ENCODE measurements around the gene UBA1.

UBA1 gene

DNA sequence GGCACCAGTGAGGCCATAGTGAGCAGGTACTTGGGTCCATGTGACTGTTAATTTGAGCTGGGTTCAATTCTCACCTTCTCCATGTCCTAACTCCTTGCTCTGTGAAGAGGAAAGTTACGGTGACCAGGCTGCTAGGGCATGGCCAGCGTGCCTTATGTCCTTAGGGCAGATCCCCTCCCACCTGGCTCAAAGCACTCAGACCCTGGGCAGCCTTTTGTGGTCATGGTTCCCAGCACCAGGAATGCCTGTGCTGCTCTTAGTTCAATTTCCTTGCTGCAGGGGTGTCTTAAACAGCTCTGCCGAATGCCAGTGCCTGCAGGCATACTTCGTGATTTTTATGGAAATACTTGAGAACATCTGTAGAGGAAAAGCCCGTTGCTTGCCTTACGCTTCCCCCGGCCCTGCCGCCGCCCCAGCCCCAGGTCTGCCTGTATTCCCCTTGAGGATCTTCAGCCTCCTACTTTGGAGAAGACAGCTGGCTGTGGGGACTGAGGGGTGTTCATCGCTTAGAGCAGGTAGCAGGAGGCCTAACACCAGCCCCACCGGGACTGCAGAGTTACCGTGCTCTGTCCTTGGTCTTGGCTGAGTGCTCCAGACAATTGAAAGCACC is 21.8 kb downstream of the UBA1 start:
- no peak overlapping the region for H3K27ac ChIP-seq (ENCODE audit: low read depth, low read length)
- H3K4me3 ChIP-seq (ENCODE audit: low read depth, low read length) = no peak overlapping the region
- H3K9me3 ChIP-seq (ENCODE audit: control insufficient read depth, insufficient read depth, low read length) = no peaks in the 10 kb centered on the region
- H3K27me3 ChIP-seq (ENCODE audit: control insufficient read depth, insufficient read depth, low read length) = no peaks in the 10 kb centered on the region
- H3K4me1 ChIP-seq (ENCODE audit: control insufficient read depth, insufficient read depth, low read length) = peaks cover 21% of the 10 kb centered on the region
- no peak overlapping the region for H3K9ac ChIP-seq (ENCODE audit: low read depth, low read length)
- H3K36me3 ChIP-seq (ENCODE audit: control insufficient read depth, insufficient read depth, low read length) = peaks cover 63% of the 10 kb centered on the region

DNA sequence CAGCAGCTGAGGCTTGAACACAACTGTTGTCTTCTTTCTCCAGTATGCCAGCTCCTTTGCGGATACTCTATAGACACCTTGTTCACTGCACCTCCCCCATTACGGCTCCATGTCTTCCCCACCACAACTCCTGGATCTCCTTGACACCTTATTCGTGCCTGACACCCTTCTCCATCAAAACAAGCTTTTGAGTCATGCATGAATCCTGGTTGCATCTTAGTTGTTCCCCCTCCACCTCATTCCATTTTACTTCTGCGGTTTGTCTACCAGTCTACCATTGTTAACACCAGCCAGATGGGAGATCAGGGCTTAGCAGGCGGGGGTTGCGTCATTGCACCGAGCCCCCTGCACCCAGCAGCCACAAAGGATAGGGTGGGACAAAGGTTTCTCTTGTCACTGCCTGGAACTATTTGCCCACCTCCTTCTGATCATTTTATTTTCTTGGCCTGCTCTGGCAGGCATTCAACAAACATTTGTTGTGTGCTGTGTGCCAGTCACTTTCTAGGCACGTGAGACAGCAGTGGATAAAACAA is 22.8 kb downstream of the UBA1 start:
- Histone ChIP-seq H3K9ac (ENCODE audit: low read depth, low read length) (no peak overlapping the region), H3K4me3 (ENCODE audit: low read depth, low read length) (no peak overlapping the region), H3K36me3 (ENCODE audit: control insufficient read depth, insufficient read depth, low read length) (peaks cover 61% of the 10 kb centered on the region), H3K4me1 (ENCODE audit: control insufficient read depth, insufficient read depth, low read length) (peaks cover 24% of the 10 kb centered on the region), H3K27ac (ENCODE audit: low read depth, low read length) (peak overlapping the region; percentile 91), H3K9me3 (ENCODE audit: control insufficient read depth, insufficient read depth, low read length) (no peaks in the 10 kb centered on the region), H3K27me3 (ENCODE audit: control insufficient read depth, insufficient read depth, low read length) (no peaks in the 10 kb centered on the region)

DNA sequence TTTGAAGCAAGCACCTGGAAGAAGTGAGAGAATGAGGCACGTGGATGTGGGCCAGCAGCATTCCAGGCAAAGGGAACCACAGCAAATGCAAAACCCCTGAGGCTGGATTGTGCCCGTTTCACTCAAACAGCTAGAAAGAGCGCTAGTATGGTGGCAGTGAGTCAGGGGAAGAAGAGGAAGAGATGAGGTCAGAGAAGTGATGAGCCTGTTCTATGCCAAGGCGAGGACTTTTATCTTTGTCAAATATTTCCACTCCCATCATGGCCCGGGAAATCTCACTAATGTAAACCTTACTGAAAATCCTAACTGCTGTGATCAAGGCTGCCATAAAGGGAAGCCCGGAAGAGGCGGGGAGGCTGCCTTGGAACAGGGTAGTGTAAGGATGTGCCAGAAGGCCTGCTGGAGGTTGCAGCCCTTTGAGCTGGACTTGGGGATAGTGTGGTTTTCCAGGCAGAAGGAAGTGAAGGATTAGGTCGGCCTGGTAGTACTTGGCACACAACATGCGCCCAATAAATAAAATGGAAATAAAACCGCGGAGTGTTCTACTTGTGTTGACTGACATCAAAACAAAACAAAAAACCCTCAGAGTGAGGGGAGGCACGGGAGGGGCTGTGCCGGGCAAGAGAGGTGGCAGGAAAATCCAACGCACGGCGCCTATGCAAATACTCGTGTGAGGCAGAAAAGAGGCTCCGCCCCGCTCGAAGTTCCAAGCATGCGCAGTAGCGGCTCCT is 23.7 kb downstream of the UBA1 start:
- Histone ChIP-seq H3K9me3 (ENCODE audit: control insufficient read depth, insufficient read depth, low read length) (no peaks in the 10 kb centered on the region), H3K36me3 (ENCODE audit: control insufficient read depth, insufficient read depth, low read length) (peaks cover 61% of the 10 kb centered on the region), H3K27ac (ENCODE audit: low read depth, low read length) (peak overlapping the region; percentile 91), H3K4me3 (ENCODE audit: low read depth, low read length) (peak overlapping the region; percentile 58), H3K27me3 (ENCODE audit: control insufficient read depth, insufficient read depth, low read length) (no peaks in the 10 kb centered on the region), H3K9ac (ENCODE audit: low read depth, low read length) (peak overlapping the region; percentile 65; the same call in 1 of the 2 replicates), H3K4me1 (ENCODE audit: control insufficient read depth, insufficient read depth, low read length) (peaks cover 24% of the 10 kb centered on the region)

DNA sequence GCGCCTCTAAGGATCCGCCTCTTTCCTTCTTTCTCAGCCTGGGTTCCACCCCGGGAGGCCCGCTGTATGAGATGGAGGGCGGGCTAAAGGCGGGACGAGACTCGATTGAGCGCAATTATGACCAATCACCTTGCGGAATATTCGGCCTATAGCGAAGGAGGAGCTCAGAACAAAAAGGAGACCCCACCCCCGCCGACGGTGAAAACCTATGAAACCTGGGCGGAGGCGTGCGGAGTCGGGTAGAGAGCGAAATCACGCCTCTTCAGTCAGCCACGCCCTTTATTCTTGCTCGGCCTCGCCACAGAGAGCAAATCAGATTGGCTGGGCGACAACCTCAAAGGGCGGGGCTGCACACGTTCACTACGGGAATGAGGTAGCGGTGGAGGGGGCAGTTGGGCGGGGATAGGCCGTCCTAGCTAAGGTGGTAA is 24.2 kb downstream of the UBA1 start:
- H3K27me3 ChIP-seq (ENCODE audit: control insufficient read depth, insufficient read depth, low read length) = no peaks in the 10 kb centered on the region
- peaks cover 57% of the 10 kb centered on the region for H3K36me3 ChIP-seq (ENCODE audit: control insufficient read depth, insufficient read depth, low read length)
- peak overlapping the region; percentile 99 for H3K9ac ChIP-seq (ENCODE audit: low read depth, low read length)
- H3K4me1 ChIP-seq (ENCODE audit: control insufficient read depth, insufficient read depth, low read length) = peaks cover 24% of the 10 kb centered on the region
- H3K9me3 ChIP-seq (ENCODE audit: control insufficient read depth, insufficient read depth, low read length) = no peaks in the 10 kb centered on the region
- peak overlapping the region; percentile 85 for H3K4me3 ChIP-seq (ENCODE audit: low read depth, low read length)
- peak overlapping the region; percentile 91 for H3K27ac ChIP-seq (ENCODE audit: low read depth, low read length)

DNA sequence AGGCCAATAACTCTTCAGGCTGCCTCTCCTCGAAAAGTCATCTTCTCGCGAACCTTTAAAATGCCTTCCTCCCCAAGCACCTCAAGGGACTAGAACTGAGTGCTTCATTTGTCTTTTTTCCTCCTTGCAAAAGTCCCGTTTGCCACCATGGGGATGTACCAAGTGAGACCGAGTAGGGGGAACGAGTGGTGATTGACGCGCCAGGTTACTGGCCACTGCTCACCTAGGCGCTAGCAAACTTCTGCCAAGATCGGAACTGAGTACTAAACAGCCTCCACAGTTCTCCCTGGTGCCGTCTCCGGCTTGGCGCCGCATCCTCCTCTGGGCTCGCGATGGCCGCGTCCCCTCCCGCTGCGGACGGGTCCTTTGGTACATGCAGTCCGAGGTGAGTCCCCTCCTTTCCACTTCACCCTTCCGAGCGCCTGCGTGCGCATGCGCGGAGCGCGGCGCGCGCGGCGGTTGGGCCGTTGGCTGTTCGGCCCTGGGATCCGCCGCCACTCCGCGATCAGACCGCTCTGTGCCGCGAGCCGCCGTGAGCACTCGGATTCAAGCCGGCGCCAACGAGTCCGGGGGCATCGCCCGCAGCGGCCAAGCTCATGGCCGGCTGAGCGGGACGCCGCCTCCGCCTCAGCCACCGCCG is 24.8 kb downstream of the UBA1 start, which contains the start of gene CDK16:
Gene CDK16 (plus strand): TSS at position 402 of the 640 bp plus-strand sequence. CDS start 4,877 bp downstream, outside the sequence.
- Histone ChIP-seq H3K4me3 (ENCODE audit: low read depth, low read length) (peak within 1 kb of the TSS; percentile 85), H3K27ac (ENCODE audit: low read depth, low read length) (peak within 1 kb of the TSS; percentile 91), H3K36me3 (ENCODE audit: control insufficient read depth, insufficient read depth, low read length) (peaks cover 57% of the 10 kb centered on the region), H3K27me3 (ENCODE audit: control insufficient read depth, insufficient read depth, low read length) (no peaks in the 10 kb centered on the region), H3K4me1 (ENCODE audit: control insufficient read depth, insufficient read depth, low read length) (peaks cover 24% of the 10 kb centered on the region), H3K9me3 (ENCODE audit: control insufficient read depth, insufficient read depth, low read length) (no peaks in the 10 kb centered on the region), H3K9ac (ENCODE audit: low read depth, low read length) (peak within 1 kb of the TSS; percentile 99)

DNA sequence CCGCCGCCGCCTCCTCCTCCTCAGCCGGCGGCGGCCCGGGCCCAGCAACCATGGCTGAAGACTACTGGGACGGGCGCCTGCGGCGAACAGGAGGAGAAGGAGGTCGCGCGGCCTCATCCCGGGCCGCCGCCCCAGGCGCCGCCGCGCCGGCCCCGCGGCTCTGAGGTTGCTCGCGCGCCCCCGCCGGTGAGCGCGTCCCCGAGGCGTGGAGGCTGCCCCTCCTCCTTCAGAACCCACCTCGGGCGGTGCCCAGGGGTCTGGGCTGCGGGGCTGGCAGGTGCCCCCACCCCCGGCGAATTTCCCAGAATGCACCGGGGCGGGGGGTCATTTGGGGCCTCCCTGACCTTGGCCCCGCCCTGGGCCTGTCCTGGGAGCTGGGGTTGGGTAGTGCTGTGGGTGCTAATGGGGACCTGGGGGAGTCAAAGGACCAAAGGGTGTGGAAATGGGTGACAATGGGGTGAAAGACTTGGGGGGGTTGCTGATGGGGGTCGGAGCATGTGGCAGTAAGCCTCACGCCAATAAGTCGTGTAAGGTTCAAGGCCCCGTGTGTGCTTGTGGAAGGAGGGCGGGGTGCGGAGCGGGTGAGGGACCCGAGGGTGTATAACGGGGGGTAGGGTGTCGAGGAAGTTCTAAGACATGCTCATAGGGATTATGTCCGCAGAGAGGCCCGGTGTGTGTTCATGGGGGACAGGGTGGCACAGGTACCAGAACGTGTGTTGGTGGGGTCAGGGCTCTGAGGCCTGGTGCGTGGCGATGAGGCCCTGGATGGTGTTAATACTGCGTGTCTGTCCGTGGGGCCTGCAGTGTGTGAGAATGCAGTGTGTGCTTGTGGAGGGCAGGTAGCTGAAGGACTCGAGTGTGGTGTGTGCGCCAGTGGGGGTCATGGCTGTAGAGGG is 25.5 kb downstream of the UBA1 start:
- peak overlapping the region; percentile 87 for H3K27ac ChIP-seq (ENCODE audit: low read depth, low read length)
- H3K27me3 ChIP-seq (ENCODE audit: control insufficient read depth, insufficient read depth, low read length) = no peaks in the 10 kb centered on the region
- peaks cover 59% of the 10 kb centered on the region for H3K36me3 ChIP-seq (ENCODE audit: control insufficient read depth, insufficient read depth, low read length)
- H3K4me3 ChIP-seq (ENCODE audit: low read depth, low read length) = peak overlapping the region; percentile 85
- H3K9ac ChIP-seq (ENCODE audit: low read depth, low read length) = peak overlapping the region; percentile 99
- H3K4me1 ChIP-seq (ENCODE audit: control insufficient read depth, insufficient read depth, low read length) = peaks cover 24% of the 10 kb centered on the region
- H3K9me3 ChIP-seq (ENCODE audit: control insufficient read depth, insufficient read depth, low read length) = no peaks in the 10 kb centered on the region

DNA sequence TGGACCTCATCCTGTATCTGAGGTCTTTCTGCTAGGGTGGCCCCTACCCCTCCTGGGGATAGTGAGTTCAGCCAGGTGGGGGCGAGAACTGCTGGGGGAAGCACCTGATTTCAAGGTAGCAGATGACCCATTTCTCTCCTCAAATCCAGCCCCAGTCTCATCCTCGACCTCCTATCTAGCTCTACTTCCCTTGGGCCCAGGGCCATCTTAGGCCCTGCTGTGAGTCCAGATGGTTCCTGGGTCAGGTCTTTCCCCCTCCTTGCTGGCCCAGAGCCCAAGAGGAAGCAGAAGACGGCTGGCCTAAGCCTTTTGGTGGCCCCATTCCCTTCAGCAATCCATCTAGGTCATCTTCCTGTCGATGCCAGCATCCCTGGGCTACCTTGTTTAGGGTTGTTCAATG is 28.1 kb downstream of the UBA1 start:
- Histone ChIP-seq H3K36me3 (ENCODE audit: control insufficient read depth, insufficient read depth, low read length) (peaks cover 59% of the 10 kb centered on the region), H3K27me3 (ENCODE audit: control insufficient read depth, insufficient read depth, low read length) (no peaks in the 10 kb centered on the region), H3K4me1 (ENCODE audit: control insufficient read depth, insufficient read depth, low read length) (peaks cover 20% of the 10 kb centered on the region), H3K4me3 (ENCODE audit: low read depth, low read length) (no peak overlapping the region), H3K27ac (ENCODE audit: low read depth, low read length) (no peak overlapping the region), H3K9me3 (ENCODE audit: control insufficient read depth, insufficient read depth, low read length) (no peaks in the 10 kb centered on the region), H3K9ac (ENCODE audit: low read depth, low read length) (no peak overlapping the region)

DNA sequence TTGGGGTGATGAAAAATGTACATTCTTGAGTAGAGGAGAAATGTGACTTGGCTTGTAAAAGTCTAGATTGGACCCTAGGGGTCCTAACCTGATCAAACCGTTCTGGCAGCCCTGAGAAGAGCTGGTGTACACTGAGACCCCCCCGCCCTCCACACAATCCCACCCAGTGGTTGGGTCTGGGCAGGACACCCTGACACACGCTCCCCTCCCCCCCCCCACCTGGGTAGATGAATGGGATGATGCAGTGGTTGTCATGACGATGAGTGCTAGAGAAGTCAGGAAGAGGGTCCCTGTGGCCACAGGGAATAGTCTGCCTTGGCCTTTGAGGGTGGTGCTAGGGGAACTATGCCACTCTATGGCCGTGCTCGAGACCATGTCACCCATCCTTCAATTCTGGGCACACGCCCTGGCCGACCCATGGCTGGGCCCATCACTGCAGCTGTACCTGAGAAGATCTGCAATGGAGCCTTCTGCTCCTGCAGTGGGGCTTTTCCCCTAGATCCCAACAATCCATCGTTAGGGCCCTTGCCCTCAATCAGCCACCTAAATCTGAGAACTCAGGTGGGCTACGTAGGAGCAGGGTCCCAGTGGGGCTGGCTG is 29.2 kb downstream of the UBA1 start:
- H3K27ac ChIP-seq (ENCODE audit: low read depth, low read length) = no peak overlapping the region
- no peak overlapping the region for H3K9ac ChIP-seq (ENCODE audit: low read depth, low read length)
- H3K36me3 ChIP-seq (ENCODE audit: control insufficient read depth, insufficient read depth, low read length) = peaks cover 69% of the 10 kb centered on the region
- no peaks in the 10 kb centered on the region for H3K9me3 ChIP-seq (ENCODE audit: control insufficient read depth, insufficient read depth, low read length)
- no peak overlapping the region for H3K4me3 ChIP-seq (ENCODE audit: low read depth, low read length)
- no peaks in the 10 kb centered on the region for H3K27me3 ChIP-seq (ENCODE audit: control insufficient read depth, insufficient read depth, low read length)
- H3K4me1 ChIP-seq (ENCODE audit: control insufficient read depth, insufficient read depth, low read length) = peaks cover 12% of the 10 kb centered on the region

DNA sequence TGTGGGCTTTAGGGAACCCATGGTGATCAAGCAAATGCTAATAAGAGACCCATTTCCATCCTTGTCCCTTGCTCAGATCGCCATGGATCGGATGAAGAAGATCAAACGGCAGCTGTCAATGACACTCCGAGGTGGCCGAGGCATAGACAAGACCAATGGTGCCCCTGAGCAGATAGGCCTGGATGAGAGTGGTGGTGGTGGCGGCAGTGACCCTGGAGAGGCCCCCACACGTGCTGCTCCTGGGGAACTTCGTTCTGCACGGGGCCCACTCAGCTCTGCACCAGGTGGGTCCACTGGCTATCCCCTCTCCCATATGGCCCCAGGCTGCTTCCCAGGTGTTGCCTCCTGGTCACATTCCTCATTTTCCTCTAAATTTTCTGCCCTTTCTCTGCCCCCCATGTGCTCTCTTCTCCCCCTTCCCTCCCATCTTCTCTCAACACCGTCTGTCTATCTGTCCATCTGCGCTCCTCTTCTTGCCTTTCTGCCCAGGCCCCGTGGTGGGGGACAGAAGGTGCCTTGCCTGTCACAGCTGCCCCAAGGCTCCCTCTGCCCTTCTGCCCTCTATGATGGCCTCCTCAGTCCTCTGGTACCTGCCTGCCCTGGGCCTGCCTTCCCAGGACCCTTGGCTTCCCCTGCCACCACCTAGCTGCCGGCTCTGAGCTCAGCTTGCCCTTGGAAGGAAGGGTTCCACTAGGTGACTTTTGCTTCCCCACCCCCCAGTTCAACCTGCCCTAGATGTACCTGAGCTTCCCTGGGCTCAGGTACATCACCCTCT is 30.0 kb downstream of the UBA1 start:
- H3K36me3 ChIP-seq (ENCODE audit: control insufficient read depth, insufficient read depth, low read length) = peaks cover 77% of the 10 kb centered on the region
- no peak overlapping the region for H3K27ac ChIP-seq (ENCODE audit: low read depth, low read length)
- peaks cover 12% of the 10 kb centered on the region for H3K4me1 ChIP-seq (ENCODE audit: control insufficient read depth, insufficient read depth, low read length)
- no peaks in the 10 kb centered on the region for H3K27me3 ChIP-seq (ENCODE audit: control insufficient read depth, insufficient read depth, low read length)
- no peak overlapping the region for H3K9ac ChIP-seq (ENCODE audit: low read depth, low read length)
- H3K9me3 ChIP-seq (ENCODE audit: control insufficient read depth, insufficient read depth, low read length) = no peaks in the 10 kb centered on the region
- no peak overlapping the region for H3K4me3 ChIP-seq (ENCODE audit: low read depth, low read length)
